Amniotic stem cell (primary cell): ENCODE measurements around the gene SCFD2.

Experiments
- DNase-seq: peaks from one replicate; lab custom pipeline; 2025; lab: John Stamatoyannopoulos, UW

SCFD2 gene

GRCh38 chr4:52956691-52957090, 409.2 kb downstream of the SCFD2 start:
- no peak for DNase-seq

- DNase-seq, result no peak
Measured at GRCh38 chr4:52954560-52955170, 411.2 kb downstream of the SCFD2 start.

GRCh38 chr4:52952540-52952939, 413.3 kb downstream of the SCFD2 start:
- DNase-seq, result no peak

- no peak for DNase-seq
Measured at GRCh38 chr4:52951016-52951415, 414.8 kb downstream of the SCFD2 start.

GRCh38 chr4:52950226-52950625, 415.6 kb downstream of the SCFD2 start:
- DNase-seq, result no peak

- DNase-seq, result no peak
Measured at GRCh38 chr4:52949336-52949735, 416.5 kb downstream of the SCFD2 start.

GRCh38 chr4:52948057-52948423, 417.8 kb downstream of the SCFD2 start:
- no peak for DNase-seq

GRCh38 chr4:52947401-52948056, 418.3 kb downstream of the SCFD2 start:
- DNase-seq, result no peak

GRCh38 chr4:52946855-52947254, 419.0 kb downstream of the SCFD2 start:
- no peak for DNase-seq

GRCh38 chr4:52945982-52946381, 419.9 kb downstream of the SCFD2 start:
- no peak for DNase-seq

GRCh38 chr4:52945326-52945898, 420.4 kb downstream of the SCFD2 start:
- no peak for DNase-seq

GRCh38 chr4:52943677-52944076, 422.2 kb downstream of the SCFD2 start:
- no peak for DNase-seq

- no peak for DNase-seq
Measured at GRCh38 chr4:52942936-52943335, 422.9 kb downstream of the SCFD2 start.

- DNase-seq, result no peak
Measured at GRCh38 chr4:52941450-52941849, 424.4 kb downstream of the SCFD2 start.

GRCh38 chr4:52939739-52940138, 426.1 kb downstream of the SCFD2 start:
- DNase-seq, result no peak

GRCh38 chr4:52939325-52939724, 426.5 kb downstream of the SCFD2 start:
- no peak for DNase-seq

GRCh38 chr4:52937829-52938228, 428.0 kb downstream of the SCFD2 start:
- DNase-seq, result no peak

GRCh38 chr4:52936729-52937128, 429.1 kb downstream of the SCFD2 start:
- DNase-seq, result no peak

GRCh38 chr4:52935317-52935716, 430.5 kb downstream of the SCFD2 start:
- no peak for DNase-seq

- DNase-seq, result no peak
Measured at GRCh38 chr4:52933738-52934137, 432.1 kb downstream of the SCFD2 start.

- DNase-seq, result no peak
Measured at GRCh38 chr4:52932591-52933470, 433.0 kb downstream of the SCFD2 start.

GRCh38 chr4:52931243-52931642, 434.6 kb downstream of the SCFD2 start:
- no peak for DNase-seq
